ENCODE measurements around the gene OXTR.

Gene OXTR

DNA sequence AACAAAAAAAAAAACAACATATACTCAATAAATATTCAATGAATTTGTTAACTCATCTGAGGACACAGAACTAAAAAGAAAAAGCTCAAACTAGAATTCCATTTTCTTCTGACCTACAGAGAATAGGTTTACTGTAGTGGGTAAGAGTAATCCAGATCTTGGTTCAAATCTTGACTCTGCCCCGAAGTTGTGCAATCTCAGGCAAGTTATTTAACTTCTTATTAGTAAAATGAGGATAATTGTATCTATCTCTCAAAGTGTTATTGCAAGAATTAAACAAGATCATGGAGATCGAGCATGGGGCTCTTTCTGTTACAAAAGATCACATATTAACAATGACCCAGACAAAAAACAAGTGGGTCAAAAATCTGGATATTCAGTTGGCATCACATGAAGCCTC lies 41.1 kb upstream of the OXTR start:
- Histone ChIP-seq H3K27ac (ENCODE audit: extremely low read depth, low read depth, low read length) (no peak overlapping the region), H3K36me3 (ENCODE audit: control insufficient read depth in 2 of 2, insufficient read depth in 1 of 2, low read length in 2 of 2) (no peaks in the 10 kb centered on the region), H3K9me3 (ENCODE audit: control insufficient read depth, insufficient read depth, low read depth, low read length) (no peaks in the 10 kb centered on the region), H3K4me1 (ENCODE audit: control insufficient read depth, insufficient read depth, low read length) (no peaks in the 10 kb centered on the region), H3K4me3 (ENCODE audit: low read depth, low read length) (no peak overlapping the region)
- TF ChIP-seq, protein P1, sequence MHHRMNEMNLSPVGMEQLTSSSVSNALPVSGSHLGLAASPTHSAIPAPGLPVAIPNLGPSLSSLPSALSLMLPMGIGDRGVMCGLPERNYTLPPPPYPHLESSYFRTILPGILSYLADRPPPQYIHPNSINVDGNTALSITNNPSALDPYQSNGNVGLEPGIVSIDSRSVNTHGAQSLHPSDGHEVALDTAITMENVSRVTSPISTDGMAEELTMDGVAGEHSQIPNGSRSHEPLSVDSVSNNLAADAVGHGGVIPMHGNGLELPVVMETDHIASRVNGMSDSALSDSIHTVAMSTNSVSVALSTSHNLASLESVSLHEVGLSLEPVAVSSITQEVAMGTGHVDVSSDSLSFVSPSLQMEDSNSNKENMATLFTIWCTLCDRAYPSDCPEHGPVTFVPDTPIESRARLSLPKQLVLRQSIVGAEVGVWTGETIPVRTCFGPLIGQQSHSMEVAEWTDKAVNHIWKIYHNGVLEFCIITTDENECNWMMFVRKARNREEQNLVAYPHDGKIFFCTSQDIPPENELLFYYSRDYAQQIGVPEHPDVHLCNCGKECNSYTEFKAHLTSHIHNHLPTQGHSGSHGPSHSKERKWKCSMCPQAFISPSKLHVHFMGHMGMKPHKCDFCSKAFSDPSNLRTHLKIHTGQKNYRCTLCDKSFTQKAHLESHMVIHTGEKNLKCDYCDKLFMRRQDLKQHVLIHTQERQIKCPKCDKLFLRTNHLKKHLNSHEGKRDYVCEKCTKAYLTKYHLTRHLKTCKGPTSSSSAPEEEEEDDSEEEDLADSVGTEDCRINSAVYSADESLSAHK (tag by site-specific recombination; IDR thresholded peaks at IDR 0.05), result no peak
- TF ChIP-seq YY2 (tag by site-specific recombination; IDR thresholded peaks at IDR 0.05) (no peak), ZBTB21 (tag by site-specific recombination; IDR thresholded peaks at IDR 0.05) (no peak), SETDB1 (IDR thresholded peaks at IDR 0.05; ENCODE audit: insufficient read length, low read length) (no peak), ZNF324 (tag by site-specific recombination; IDR thresholded peaks at IDR 0.05) (no peak), ZBTB17 (tag by site-specific recombination; IDR thresholded peaks at IDR 0.05) (no peak), ZNF248 (tag by site-specific recombination; IDR thresholded peaks at IDR 0.05) (no peak), GLIS1 (tag by site-specific recombination; IDR thresholded peaks at IDR 0.05) (no peak), ZNF174 (tag by site-specific recombination; IDR thresholded peaks at IDR 0.05) (no peak), ZNF544 (tag by site-specific recombination; IDR thresholded peaks at IDR 0.05) (no peak), TCF7L2 (IDR thresholded peaks at IDR 0.05; ENCODE audit: borderline replicate concordance, low read depth, low read length) (no peak), ZNF624 (tag by site-specific recombination; IDR thresholded peaks at IDR 0.05) (no peak), ZNF626 (tag by site-specific recombination; IDR thresholded peaks at IDR 0.05) (no peak), ZNF302 (tag by site-specific recombination; IDR thresholded peaks at IDR 0.05; ENCODE audit: low read depth) (no peak)
- TF ChIP-seq, protein P2, sequence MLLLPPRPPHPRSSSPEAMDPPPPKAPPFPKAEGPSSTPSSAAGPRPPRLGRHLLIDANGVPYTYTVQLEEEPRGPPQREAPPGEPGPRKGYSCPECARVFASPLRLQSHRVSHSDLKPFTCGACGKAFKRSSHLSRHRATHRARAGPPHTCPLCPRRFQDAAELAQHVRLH (tag by site-specific recombination; IDR thresholded peaks at IDR 0.05), result no peak
- TF ChIP-seq, protein P3, sequence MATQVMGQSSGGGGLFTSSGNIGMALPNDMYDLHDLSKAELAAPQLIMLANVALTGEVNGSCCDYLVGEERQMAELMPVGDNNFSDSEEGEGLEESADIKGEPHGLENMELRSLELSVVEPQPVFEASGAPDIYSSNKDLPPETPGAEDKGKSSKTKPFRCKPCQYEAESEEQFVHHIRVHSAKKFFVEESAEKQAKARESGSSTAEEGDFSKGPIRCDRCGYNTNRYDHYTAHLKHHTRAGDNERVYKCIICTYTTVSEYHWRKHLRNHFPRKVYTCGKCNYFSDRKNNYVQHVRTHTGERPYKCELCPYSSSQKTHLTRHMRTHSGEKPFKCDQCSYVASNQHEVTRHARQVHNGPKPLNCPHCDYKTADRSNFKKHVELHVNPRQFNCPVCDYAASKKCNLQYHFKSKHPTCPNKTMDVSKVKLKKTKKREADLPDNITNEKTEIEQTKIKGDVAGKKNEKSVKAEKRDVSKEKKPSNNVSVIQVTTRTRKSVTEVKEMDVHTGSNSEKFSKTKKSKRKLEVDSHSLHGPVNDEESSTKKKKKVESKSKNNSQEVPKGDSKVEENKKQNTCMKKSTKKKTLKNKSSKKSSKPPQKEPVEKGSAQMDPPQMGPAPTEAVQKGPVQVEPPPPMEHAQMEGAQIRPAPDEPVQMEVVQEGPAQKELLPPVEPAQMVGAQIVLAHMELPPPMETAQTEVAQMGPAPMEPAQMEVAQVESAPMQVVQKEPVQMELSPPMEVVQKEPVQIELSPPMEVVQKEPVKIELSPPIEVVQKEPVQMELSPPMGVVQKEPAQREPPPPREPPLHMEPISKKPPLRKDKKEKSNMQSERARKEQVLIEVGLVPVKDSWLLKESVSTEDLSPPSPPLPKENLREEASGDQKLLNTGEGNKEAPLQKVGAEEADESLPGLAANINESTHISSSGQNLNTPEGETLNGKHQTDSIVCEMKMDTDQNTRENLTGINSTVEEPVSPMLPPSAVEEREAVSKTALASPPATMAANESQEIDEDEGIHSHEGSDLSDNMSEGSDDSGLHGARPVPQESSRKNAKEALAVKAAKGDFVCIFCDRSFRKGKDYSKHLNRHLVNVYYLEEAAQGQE (tag by site-specific recombination; IDR thresholded peaks at IDR 0.05), result no peak
- TF ChIP-seq, protein P4, sequence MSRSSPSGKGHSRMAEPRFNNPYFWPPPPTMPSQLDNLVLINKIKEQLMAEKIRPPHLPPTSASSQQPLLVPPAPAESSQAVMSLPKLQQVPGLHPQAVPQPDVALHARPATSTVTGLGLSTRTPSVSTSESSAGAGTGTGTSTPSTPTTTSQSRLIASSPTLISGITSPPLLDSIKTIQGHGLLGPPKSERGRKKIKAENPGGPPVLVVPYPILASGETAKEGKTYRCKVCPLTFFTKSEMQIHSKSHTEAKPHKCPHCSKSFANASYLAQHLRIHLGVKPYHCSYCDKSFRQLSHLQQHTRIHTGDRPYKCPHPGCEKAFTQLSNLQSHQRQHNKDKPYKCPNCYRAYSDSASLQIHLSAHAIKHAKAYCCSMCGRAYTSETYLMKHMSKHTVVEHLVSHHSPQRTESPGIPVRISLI (tag by site-specific recombination; IDR thresholded peaks at IDR 0.05), result no peak
- TF ChIP-seq, protein P5, sequence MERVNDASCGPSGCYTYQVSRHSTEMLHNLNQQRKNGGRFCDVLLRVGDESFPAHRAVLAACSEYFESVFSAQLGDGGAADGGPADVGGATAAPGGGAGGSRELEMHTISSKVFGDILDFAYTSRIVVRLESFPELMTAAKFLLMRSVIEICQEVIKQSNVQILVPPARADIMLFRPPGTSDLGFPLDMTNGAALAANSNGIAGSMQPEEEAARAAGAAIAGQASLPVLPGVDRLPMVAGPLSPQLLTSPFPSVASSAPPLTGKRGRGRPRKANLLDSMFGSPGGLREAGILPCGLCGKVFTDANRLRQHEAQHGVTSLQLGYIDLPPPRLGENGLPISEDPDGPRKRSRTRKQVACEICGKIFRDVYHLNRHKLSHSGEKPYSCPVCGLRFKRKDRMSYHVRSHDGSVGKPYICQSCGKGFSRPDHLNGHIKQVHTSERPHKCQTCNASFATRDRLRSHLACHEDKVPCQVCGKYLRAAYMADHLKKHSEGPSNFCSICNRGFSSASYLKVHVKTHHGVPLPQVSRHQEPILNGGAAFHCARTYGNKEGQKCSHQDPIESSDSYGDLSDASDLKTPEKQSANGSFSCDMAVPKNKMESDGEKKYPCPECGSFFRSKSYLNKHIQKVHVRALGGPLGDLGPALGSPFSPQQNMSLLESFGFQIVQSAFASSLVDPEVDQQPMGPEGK (tag by site-specific recombination; IDR thresholded peaks at IDR 0.05), result no peak
- TF ChIP-seq, protein P6, sequence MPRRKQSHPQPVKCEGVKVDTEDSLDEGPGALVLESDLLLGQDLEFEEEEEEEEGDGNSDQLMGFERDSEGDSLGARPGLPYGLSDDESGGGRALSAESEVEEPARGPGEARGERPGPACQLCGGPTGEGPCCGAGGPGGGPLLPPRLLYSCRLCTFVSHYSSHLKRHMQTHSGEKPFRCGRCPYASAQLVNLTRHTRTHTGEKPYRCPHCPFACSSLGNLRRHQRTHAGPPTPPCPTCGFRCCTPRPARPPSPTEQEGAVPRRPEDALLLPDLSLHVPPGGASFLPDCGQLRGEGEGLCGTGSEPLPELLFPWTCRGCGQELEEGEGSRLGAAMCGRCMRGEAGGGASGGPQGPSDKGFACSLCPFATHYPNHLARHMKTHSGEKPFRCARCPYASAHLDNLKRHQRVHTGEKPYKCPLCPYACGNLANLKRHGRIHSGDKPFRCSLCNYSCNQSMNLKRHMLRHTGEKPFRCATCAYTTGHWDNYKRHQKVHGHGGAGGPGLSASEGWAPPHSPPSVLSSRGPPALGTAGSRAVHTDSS (tag by site-specific recombination; IDR thresholded peaks at IDR 0.05), result no peak
- POLR2A ChIA-PET, result no interaction called here
- CTCF ChIA-PET, result no interaction called here
